Kidney (tissue), 14 donors: Measurements from ENCODE around the gene KRTAP5-2. TPM values are rescaled to one million over a fixed set of nuclear protein-coding genes. Genes with fewer than 3 reads are reported as not detected.

ENCODE experiments used
- DNase-seq, 5 donors: peaks; one replicate each; pipeline ENCODE4 v3.0.0-alpha.2; 2013 to 2020
- FAIRE-seq: peaks from 2 replicates; lab custom pipeline; 2012; peaks lifted over from hg19 to GRCh38; lab: Jason Lieb, UNC
- H3K27ac ChIP-seq, 2 donors: one replicate each; pipeline ENCODE4 v1.7.0; 2013; ENCODE audit warnings: low read depth in 2 of 2, low read length in 2 of 2, inconsistent platforms in 1 of 2
- H3K27me3 ChIP-seq: one replicate; pipeline ENCODE4 v1.7.1; 2013; ENCODE audit warnings: low read length, inconsistent platforms; ENCODE audit not compliant: control insufficient read depth, insufficient read depth
- H3K36me3 ChIP-seq, 3 donors: one replicate each; pipeline versions ENCODE4 v1.7.0 to v1.7.1; 2013; ENCODE audit warnings: low read length in 3 of 3, control low read depth in 1 of 3, inconsistent platforms in 1 of 3; ENCODE audit not compliant: insufficient read depth in 3 of 3, control insufficient read depth in 2 of 3
- H3K4me1 ChIP-seq, 3 donors: one replicate each; pipeline versions ENCODE4 v1.7.0 to v1.7.1; 2013; ENCODE audit warnings: low read length in 3 of 3, inconsistent platforms in 1 of 3, low read depth in 1 of 3; ENCODE audit not compliant: control insufficient read depth in 2 of 3, insufficient read depth in 2 of 3
- H3K4me3 ChIP-seq, 3 donors: one replicate each; pipeline versions ENCODE4 v1.7.0 to v1.8.1; 2013; ENCODE audit warnings: low read length in 3 of 3, control low read depth in 1 of 3, inconsistent platforms in 1 of 3
- H3K9ac ChIP-seq, 3 donors: one replicate each; pipeline versions ENCODE4 v1.7.0 to v1.7.1; 2013; ENCODE audit warnings: low read length in 3 of 3, control low read depth in 1 of 3, inconsistent platforms in 1 of 3
- H3K9me3 ChIP-seq, 3 donors: one replicate each; pipeline versions ENCODE4 v1.7.0 to v1.7.1; 2013; ENCODE audit warnings: low read length in 3 of 3, control low read depth in 1 of 3, inconsistent platforms in 1 of 3; ENCODE audit not compliant: control insufficient read depth in 2 of 3, insufficient read depth in 1 of 3
- intact Hi-C: fragments of 100-400 bp; cut with DNase I; formaldehyde crosslinking; loops from one replicate; pipeline ENCODE4 v1.11.1; 2022
- polyA plus RNA-seq: library from polyadenylated mRNA; stranded (reverse); fragments of 350-450 nt; fragmentation: Illumina TruSeq; extraction: RNeasy Lipid Tissue Mini Kit (QIAGEN cat#74804); gene quantifications from one replicate; pipeline ENCODE4 v1.2.3, GENCODE V29; 2014; ENCODE audit warnings: low read depth, low replicate concordance; ENCODE audit not compliant: insufficient read depth
- total RNA-seq: library from RNA; stranded (reverse); fragmentation: NEBNext Ultra II Directional; extraction: Animal tissue kit (Norgen Biotek cat#: 25700); gene quantifications from one replicate; pipeline ENCODE4 v1.2.1, GENCODE V29; 2021
- TF ChIP-seq, protein P1 (sequence below): IDR thresholded peaks from 3 replicates; pipeline ENCODE4 v1.5.1; 2012; ENCODE audit warnings: mild to moderate bottlenecking, moderate library complexity, borderline replicate concordance; ENCODE audit not compliant: insufficient read depth; ENCODE audit errors: extremely low read depth
- donor health status: control.
- donor health status: control.
- donor health status: control.
- donor health status: control.
- donor health status: control.
- donor health status: DM: yes; HTN: yes; CAD: no.
- donor health status: Normal renal cell carcinoma (clear cell type).

Gene KRTAP5-2
- total and polyA plus RNA-seq, 2 donors from 2014 or later, result not detected

DNA sequence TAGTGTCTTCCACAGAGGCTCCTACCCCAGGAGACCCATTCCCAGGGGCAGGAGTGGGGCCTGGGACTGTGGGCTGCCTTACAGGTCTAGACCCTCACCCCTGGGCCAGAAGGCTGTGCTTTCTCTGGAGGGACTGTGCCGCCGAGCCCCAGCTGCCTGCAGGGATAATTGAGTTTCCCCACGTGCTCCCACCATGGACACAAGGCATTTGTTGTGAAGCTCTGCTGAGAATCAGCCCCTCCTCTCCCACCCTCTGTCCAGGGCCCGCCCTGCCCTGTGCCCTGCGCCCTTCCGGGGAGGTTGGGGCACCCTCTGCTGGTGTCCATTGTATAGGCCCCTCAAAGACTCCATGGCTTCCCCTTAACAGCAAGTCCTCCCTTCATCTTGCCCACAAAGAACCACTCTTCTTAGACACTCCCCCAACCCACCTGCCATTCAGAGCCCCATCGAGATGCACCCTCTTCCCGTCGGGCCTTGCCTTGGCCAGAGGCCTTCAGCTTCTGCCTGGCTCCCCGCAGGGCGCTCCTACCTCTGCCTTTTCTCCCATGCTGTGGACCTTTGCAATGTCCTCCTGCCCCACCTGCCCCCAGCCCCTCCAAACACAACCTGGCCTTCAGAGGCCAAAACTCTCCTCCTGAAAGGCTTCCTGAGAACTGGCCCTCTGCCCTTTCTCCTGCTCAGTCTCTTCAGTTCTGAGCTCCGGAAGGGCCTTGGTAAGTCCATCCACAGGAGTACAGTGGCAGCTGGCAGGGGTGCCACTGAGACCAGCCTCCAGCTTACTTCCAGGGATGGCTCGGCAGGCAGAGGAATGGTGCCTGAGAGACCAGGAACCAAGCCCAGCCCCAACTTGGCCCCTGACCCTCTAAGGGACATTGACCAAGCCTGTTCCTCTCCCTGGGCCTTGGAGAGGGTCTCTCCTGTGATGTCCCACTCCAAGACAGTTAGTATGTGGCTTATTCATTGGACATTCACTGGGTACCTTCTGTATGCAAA lies 48.5 kb downstream of the KRTAP5-2 start:
- H3K4me1 ChIP-seq, result peaks cover 0 to 9% (median 0%) of the 10 kb centered on the region in 3 donors
- peak overlapping the region; percentile 83 to 93 for H3K27ac ChIP-seq
- no peak for FAIRE-seq
- TF ChIP-seq, protein P1, sequence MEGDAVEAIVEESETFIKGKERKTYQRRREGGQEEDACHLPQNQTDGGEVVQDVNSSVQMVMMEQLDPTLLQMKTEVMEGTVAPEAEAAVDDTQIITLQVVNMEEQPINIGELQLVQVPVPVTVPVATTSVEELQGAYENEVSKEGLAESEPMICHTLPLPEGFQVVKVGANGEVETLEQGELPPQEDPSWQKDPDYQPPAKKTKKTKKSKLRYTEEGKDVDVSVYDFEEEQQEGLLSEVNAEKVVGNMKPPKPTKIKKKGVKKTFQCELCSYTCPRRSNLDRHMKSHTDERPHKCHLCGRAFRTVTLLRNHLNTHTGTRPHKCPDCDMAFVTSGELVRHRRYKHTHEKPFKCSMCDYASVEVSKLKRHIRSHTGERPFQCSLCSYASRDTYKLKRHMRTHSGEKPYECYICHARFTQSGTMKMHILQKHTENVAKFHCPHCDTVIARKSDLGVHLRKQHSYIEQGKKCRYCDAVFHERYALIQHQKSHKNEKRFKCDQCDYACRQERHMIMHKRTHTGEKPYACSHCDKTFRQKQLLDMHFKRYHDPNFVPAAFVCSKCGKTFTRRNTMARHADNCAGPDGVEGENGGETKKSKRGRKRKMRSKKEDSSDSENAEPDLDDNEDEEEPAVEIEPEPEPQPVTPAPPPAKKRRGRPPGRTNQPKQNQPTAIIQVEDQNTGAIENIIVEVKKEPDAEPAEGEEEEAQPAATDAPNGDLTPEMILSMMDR, result no peak
- H3K36me3 ChIP-seq, result no peaks in the 10 kb centered on the region
- intact Hi-C loops, result no loop called here
- peaks cover 14% of the 10 kb centered on the region for H3K27me3 ChIP-seq
- peak in 1 of 5 donors; percentile 56 for DNase-seq
- H3K9me3 ChIP-seq, result no peaks in the 10 kb centered on the region
- peak overlapping the region in 1 of 3 donors; percentile 46 for H3K9ac ChIP-seq
- H3K4me3 ChIP-seq, result no peak overlapping the region

GRCh38 chr11:1548221-1549070 lies 49.6 kb downstream of the KRTAP5-2 start:
- Histone ChIP-seq H3K27ac (peak overlapping the region; percentile 83 to 93), H3K9me3 (no peaks in the 10 kb centered on the region)
- intact Hi-C loops, result no loop called here

DNA sequence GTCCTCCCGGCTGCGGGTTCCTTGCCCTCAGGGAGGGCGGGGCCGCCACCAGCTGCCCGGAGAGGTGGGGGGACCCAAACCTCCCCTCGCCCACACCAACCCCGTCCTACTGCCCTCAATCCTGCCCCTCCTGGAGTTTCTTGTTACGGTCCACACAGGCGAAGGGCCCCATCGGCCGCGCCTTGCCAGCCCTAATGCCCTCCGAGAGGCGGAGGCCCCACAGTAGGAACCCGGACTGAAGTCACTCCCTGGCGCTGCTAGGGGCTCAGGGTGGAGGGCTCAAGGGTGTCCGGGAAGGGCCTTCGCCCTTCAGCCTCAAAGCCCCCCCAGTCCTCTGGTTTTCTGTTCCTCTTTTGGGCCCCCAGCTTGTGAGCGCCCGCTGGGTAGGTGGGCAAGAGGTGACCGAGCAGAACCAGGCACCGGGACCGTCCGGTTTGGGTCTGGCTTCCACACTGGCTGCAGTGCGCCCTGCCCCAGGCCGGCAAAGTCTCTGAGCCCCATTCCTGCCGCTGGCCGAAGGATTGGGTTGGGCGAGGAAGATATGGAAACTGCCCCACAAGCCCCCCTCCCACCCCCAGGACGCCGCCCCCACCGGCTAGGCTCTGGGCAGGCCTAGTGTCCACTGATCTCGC lies 50.5 kb downstream of the KRTAP5-2 start:
- Histone ChIP-seq H3K4me1 (peaks cover 0 to 7% (median 0%) of the 10 kb centered on the region in 3 donors), H3K36me3 (no peaks in the 10 kb centered on the region), H3K4me3 (no peak overlapping the region), H3K9me3 (no peaks in the 10 kb centered on the region), H3K9ac (peak overlapping the region in 1 of 3 donors; percentile 58), H3K27ac (peak overlapping the region; percentile 83 to 87), H3K27me3 (peaks cover 14% of the 10 kb centered on the region)
- FAIRE-seq, result no peak
- intact Hi-C loops, result no loop called here
- no peak for DNase-seq
- TF ChIP-seq, protein P1, result no peak

More at GRCh38 chr11:1548221-1549070, 49.6 kb downstream of the KRTAP5-2 start:
- peaks cover 0 to 7% (median 0%) of the 10 kb centered on the region in 3 donors for H3K4me1 ChIP-seq
- FAIRE-seq (peak; percentile 17), DNase-seq (peak; percentile 86 to 94 (median 90))
- peak overlapping the region in 1 of 3 donors; percentile 12 for H3K4me3 ChIP-seq
- H3K36me3 ChIP-seq, result no peaks in the 10 kb centered on the region
- TF ChIP-seq, protein P1, result no peak
- peak overlapping the region in 1 of 3 donors; percentile 58 for H3K9ac ChIP-seq
- peaks cover 14% of the 10 kb centered on the region for H3K27me3 ChIP-seq

Other genes starting within 250 kb of the KRTAP5-2 start
- gene BRSK2, start 208.4 kb downstream of the KRTAP5-2 start, total RNA-seq, result 1.2 TPM
- 0.43 TPM for gene BRSK2, start 208.4 kb downstream of the KRTAP5-2 start, polyA plus RNA-seq
- gene MOB2, start 111.5 kb downstream of the KRTAP5-2 start, total RNA-seq, result 51.7 TPM
- gene MOB2, start 111.5 kb downstream of the KRTAP5-2 start, polyA plus RNA-seq, result 50.7 TPM
- gene DUSP8, start 26.0 kb downstream of the KRTAP5-2 start, total RNA-seq, result 9.1 TPM
- gene DUSP8, start 26.0 kb downstream of the KRTAP5-2 start, polyA plus RNA-seq, result 1.9 TPM
- not detected for gene KRTAP5-1, start 13.0 kb downstream of the KRTAP5-2 start, total RNA-seq
- gene KRTAP5-1, start 13.0 kb downstream of the KRTAP5-2 start, polyA plus RNA-seq, result not detected
- gene KRTAP5-3, start 10.2 kb upstream of the KRTAP5-2 start, total RNA-seq, result not detected
- gene KRTAP5-3, start 10.2 kb upstream of the KRTAP5-2 start, polyA plus RNA-seq, result not detected
- gene KRTAP5-4, start 23.8 kb upstream of the KRTAP5-2 start, total RNA-seq, result not detected
- not detected for gene KRTAP5-4, start 23.8 kb upstream of the KRTAP5-2 start, polyA plus RNA-seq
- gene KRTAP5-5, start 31.5 kb upstream of the KRTAP5-2 start, total RNA-seq, result not detected
- not detected for gene KRTAP5-5, start 31.5 kb upstream of the KRTAP5-2 start, polyA plus RNA-seq
- gene KRTAP5-6, start 98.9 kb upstream of the KRTAP5-2 start, total RNA-seq, result not detected
- not detected for gene KRTAP5-6, start 98.9 kb upstream of the KRTAP5-2 start, polyA plus RNA-seq
- gene IFITM10, start 152.3 kb upstream of the KRTAP5-2 start, total RNA-seq, result 6.4 TPM
- gene IFITM10, start 152.3 kb upstream of the KRTAP5-2 start, polyA plus RNA-seq, result 2.3 TPM
- gene CTSD, start 165.6 kb upstream of the KRTAP5-2 start, total RNA-seq, result 2,183 TPM
- 2,764 TPM for gene CTSD, start 165.6 kb upstream of the KRTAP5-2 start, polyA plus RNA-seq
- 1.7 TPM for gene SYT8, start 236.7 kb upstream of the KRTAP5-2 start, total RNA-seq
- 1.2 TPM for gene SYT8, start 236.7 kb upstream of the KRTAP5-2 start, polyA plus RNA-seq
- gene TNNI2, start 240.7 kb upstream of the KRTAP5-2 start, total RNA-seq, result 1.3 TPM
- gene TNNI2, start 240.7 kb upstream of the KRTAP5-2 start, polyA plus RNA-seq, result not detected